HEK293 (cell line): ENCODE data around the gene OLIG2.

Experiments used
- CTCF ChIA-PET: fragments of 350-600 bp; formaldehyde crosslinking; extraction: SDS; loops from one replicate; lab custom pipeline; 2021; ENCODE audit warnings: antibody characterized with exemption; lab: Yijun Ruan, JAX
- POLR2A ChIA-PET: fragments of 300-600 bp; formaldehyde crosslinking; extraction: SDS; loops from one replicate; lab custom pipeline; 2020; ENCODE audit warnings: antibody characterized with exemption, inconsistent platforms; lab: Yijun Ruan, JAX
- H3K27ac ChIP-seq: fragments of 200-500 bp; sonication (Bioruptor generic); 2 replicates; pipeline ENCODE4 v1.5.1; 2014; ENCODE audit warnings: low read depth, low read length, control low read depth, inconsistent platforms; ENCODE audit errors: extremely low read depth
- H3K36me3 ChIP-seq, 2 experiments: fragments of 200-500 bp in 1 of 2; sonication (Bioruptor generic) in 1 of 2; 1 replicate in 1 of 2; 2 replicates in 1 of 2; pipeline ENCODE4 v1.5.1; 2014 to 2017; ENCODE audit warnings: inconsistent platforms in 2 of 2, low read length in 2 of 2; ENCODE audit not compliant: control insufficient read depth in 2 of 2, insufficient read depth in 1 of 2
- H3K4me1 ChIP-seq: fragments of 200-500 bp; sonication (Bioruptor generic); 2 replicates; pipeline ENCODE4 v1.5.1; 2014; ENCODE audit warnings: mild to moderate bottlenecking, low read length, inconsistent platforms; ENCODE audit not compliant: control insufficient read depth, insufficient read depth
- H3K4me3 ChIP-seq: 2 replicates; pipeline ENCODE4 v1.5.1; 2011; ENCODE audit warnings: low read depth, mild to moderate bottlenecking, control low read depth, low read length, moderate library complexity
- H3K9me3 ChIP-seq: fragments of 200-500 bp; sonication (Bioruptor generic); 2 replicates; pipeline ENCODE4 v1.5.1; 2014; ENCODE audit warnings: low read depth, low read length, inconsistent platforms; ENCODE audit not compliant: control insufficient read depth, insufficient read depth
- GLI2 ChIP-seq: fragments of 450-650 bp; formaldehyde crosslinking; IDR thresholded peaks from 2 replicates; pipeline ENCODE4; 2017; ENCODE audit warnings: missing biosample characterization, missing genetic modification characterization, low read depth, borderline replicate concordance
- GLIS1 ChIP-seq: fragments of 450-650 bp; formaldehyde crosslinking; IDR thresholded peaks from 2 replicates; pipeline ENCODE4 v1.5.1; 2016; ENCODE audit warnings: missing biosample characterization, missing genetic modification characterization
- KLF7 ChIP-seq: fragments of 450-650 bp; formaldehyde crosslinking; IDR thresholded peaks from 2 replicates; pipeline ENCODE4 v1.5.1; 2016; ENCODE audit warnings: missing biosample characterization, missing genetic modification characterization, borderline replicate concordance
- OVOL3 ChIP-seq: fragments of 450-650 bp; formaldehyde crosslinking; IDR thresholded peaks from 2 replicates; pipeline ENCODE4 v1.5.1; 2016; ENCODE audit warnings: missing biosample characterization, missing genetic modification characterization
- SP3 ChIP-seq: fragments of 450-650 bp; formaldehyde crosslinking; IDR thresholded peaks from 2 replicates; pipeline ENCODE4 v1.5.1; 2016; ENCODE audit warnings: missing biosample characterization, missing genetic modification characterization
- TRIM28 ChIP-seq: IDR thresholded peaks from 2 replicates; pipeline ENCODE4 v1.6.1; 2011; ENCODE audit warnings: low read length, control low read depth, borderline replicate concordance
- ZBTB20 ChIP-seq: fragments of 450-650 bp; formaldehyde crosslinking; IDR thresholded peaks from 2 replicates; pipeline ENCODE4 v1.5.1; 2016; ENCODE audit warnings: missing biosample characterization, missing genetic modification characterization
- ZNF146 ChIP-seq: fragments of 450-650 bp; formaldehyde crosslinking; IDR thresholded peaks from 2 replicates; pipeline ENCODE4 v1.5.1; 2016; ENCODE audit warnings: missing biosample characterization, missing genetic modification characterization
- ZNF174 ChIP-seq: fragments of 450-650 bp; formaldehyde crosslinking; IDR thresholded peaks from 2 replicates; pipeline ENCODE4 v1.5.0; 2017; ENCODE audit warnings: missing biosample characterization, mild to moderate bottlenecking, missing genetic modification characterization
- ZNF175 ChIP-seq: fragments of 450-650 bp; formaldehyde crosslinking; IDR thresholded peaks from 2 replicates; pipeline ENCODE4 v1.5.1; 2016; ENCODE audit warnings: missing biosample characterization, missing genetic modification characterization
- ZNF211 ChIP-seq: fragments of 450-650 bp; formaldehyde crosslinking; IDR thresholded peaks from 2 replicates; pipeline ENCODE4 v1.5.1; 2016; ENCODE audit warnings: low read depth, missing biosample characterization, missing genetic modification characterization
- ZNF292 ChIP-seq: fragments of 450-650 bp; formaldehyde crosslinking; IDR thresholded peaks from 2 replicates; pipeline ENCODE4 v1.5.1; 2016; ENCODE audit warnings: low read depth, missing biosample characterization, missing genetic modification characterization, borderline replicate concordance
- ZNF324 ChIP-seq: fragments of 450-650 bp; formaldehyde crosslinking; IDR thresholded peaks from 2 replicates; pipeline ENCODE4 v1.5.1; 2016; ENCODE audit warnings: missing biosample characterization, missing genetic modification characterization
- ZNF449 ChIP-seq: fragments of 450-650 bp; formaldehyde crosslinking; IDR thresholded peaks from 2 replicates; pipeline ENCODE4 v1.5.1; 2017; ENCODE audit warnings: missing biosample characterization, mild to moderate bottlenecking, missing genetic modification characterization, moderate library complexity
- ZNF843 ChIP-seq: fragments of 450-650 bp; formaldehyde crosslinking; IDR thresholded peaks from 2 replicates; pipeline ENCODE4 v1.5.1; 2016; ENCODE audit warnings: missing biosample characterization, missing genetic modification characterization
- TF ChIP-seq, protein P1 (sequence below): fragments of 450-650 bp; formaldehyde crosslinking; IDR thresholded peaks from 2 replicates; pipeline ENCODE4 v1.5.1; 2017; ENCODE audit warnings: missing biosample characterization, missing genetic modification characterization
- TF ChIP-seq, protein P2 (sequence below): fragments of 450-650 bp; formaldehyde crosslinking; IDR thresholded peaks from 2 replicates; pipeline ENCODE4 v1.5.1; 2017; ENCODE audit warnings: missing biosample characterization, missing genetic modification characterization
- TF ChIP-seq, protein P3 (sequence below): fragments of 450-650 bp; formaldehyde crosslinking; IDR thresholded peaks from 2 replicates; pipeline ENCODE4 v1.5.1; 2016; ENCODE audit warnings: missing biosample characterization, missing genetic modification characterization

Gene OLIG2

GRCh38 chr21:33021667-33022066 lies 4.1 kb upstream of the OLIG2 start:
- ChIA-PET CTCF (interaction anchor here (0.5 to 1.0 kb wide), 6 partner anchors 9 to 430 kb away, joined by 3 to 4 read pairs (median 4); no protein-coding TSS in a partner anchor), POLR2A (no interaction called here)
- Histone ChIP-seq H3K27ac (no peak overlapping the region), H3K4me3 (no peak overlapping the region), H3K4me1 (no peaks in the 10 kb centered on the region), H3K36me3 (no peaks in the 10 kb centered on the region), H3K9me3 (no peaks in the 10 kb centered on the region)
- TF ChIP-seq ZNF211 (tag by site-specific recombination) = no peak
- TF ChIP-seq ZNF449 (tag by site-specific recombination) = peak; percentile 65
- TF ChIP-seq, protein P1, sequence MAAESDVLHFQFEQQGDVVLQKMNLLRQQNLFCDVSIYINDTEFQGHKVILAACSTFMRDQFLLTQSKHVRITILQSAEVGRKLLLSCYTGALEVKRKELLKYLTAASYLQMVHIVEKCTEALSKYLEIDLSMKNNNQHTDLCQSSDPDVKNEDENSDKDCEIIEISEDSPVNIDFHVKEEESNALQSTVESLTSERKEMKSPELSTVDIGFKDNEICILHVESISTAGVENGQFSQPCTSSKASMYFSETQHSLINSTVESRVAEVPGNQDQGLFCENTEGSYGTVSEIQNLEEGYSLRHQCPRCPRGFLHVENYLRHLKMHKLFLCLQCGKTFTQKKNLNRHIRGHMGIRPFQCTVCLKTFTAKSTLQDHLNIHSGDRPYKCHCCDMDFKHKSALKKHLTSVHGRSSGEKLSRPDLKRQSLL (tag by site-specific recombination) = peak; percentile 42; the same call in 1 of the 2 replicates

GRCh38 chr21:33022489-33022827 lies 3.3 kb upstream of the OLIG2 start:
- Histone ChIP-seq H3K9me3 (no peaks in the 10 kb centered on the region), H3K4me3 (no peak overlapping the region), H3K27ac (no peak overlapping the region), H3K4me1 (no peaks in the 10 kb centered on the region), H3K36me3 (no peaks in the 10 kb centered on the region)
- CTCF ChIA-PET = interaction anchor here (1.0 to 1.2 kb wide), 3 partner anchors 13 to 105 kb away, joined by 3 to 4 read pairs (median 3); no protein-coding TSS in a partner anchor
- TF ChIP-seq GLI2 (no peak), ZNF174 (no peak), ZNF843 (tag by site-specific recombination) (no peak), SP3 (tag by site-specific recombination) (no peak), ZNF146 (tag by site-specific recombination) (no peak), ZNF292 (tag by site-specific recombination) (no peak), ZBTB20 (tag by site-specific recombination) (no peak)
- POLR2A ChIA-PET = no interaction called here

DNA sequence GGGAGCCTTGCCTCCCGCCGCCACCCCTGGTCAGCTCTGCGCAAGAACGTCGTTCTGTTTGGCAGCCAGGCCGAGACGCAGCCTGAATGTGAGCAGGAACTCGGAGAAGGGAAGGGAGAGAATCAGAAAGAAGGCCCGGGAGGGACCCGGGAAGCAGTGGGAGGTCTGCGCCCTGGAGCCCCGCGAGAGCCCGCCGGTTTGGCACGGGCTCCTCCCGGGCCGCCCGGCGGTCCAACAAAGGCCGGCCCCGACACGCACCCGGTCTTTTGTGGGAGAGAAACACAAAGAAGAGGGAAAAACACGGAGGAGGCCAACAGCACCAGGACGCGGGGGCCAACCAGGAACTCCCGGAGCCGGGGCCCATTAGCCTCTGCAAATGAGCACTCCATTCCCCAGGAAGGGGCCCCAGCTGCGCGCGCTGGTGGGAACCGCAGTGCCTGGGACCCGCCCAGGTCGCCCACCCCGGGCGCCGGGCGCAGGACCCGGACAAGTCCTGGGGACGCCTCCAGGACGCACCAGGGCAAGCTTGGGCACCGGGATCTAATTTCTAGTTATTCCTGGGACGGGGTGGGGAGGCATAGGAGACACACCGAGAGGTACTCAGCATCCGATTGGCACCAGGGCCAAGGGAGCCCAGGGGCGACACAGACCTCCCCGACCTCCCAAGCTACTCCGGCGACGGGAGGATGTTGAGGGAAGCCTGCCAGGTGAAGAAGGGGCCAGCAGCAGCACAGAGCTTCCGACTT lies 2.7 kb upstream of the OLIG2 start:
- H3K9me3 ChIP-seq = no peaks in the 10 kb centered on the region
- no peaks in the 10 kb centered on the region for H3K36me3 ChIP-seq
- ChIA-PET CTCF (interaction anchor here (0.6 to 1.2 kb wide), 4 partner anchors 13 to 104 kb away, joined by 3 to 4 read pairs (median 3); no protein-coding TSS in a partner anchor), POLR2A (no interaction called here)
- no peak overlapping the region for H3K4me3 ChIP-seq
- TF ChIP-seq OVOL3 (tag by site-specific recombination) = no peak
- no peak for TF ChIP-seq ZNF175 (tag by site-specific recombination)
- no peak for TF ChIP-seq KLF7 (tag by site-specific recombination)
- TF ChIP-seq ZNF324 (tag by site-specific recombination) = no peak
- TF ChIP-seq TRIM28 = no peak
- no peak for TF ChIP-seq GLIS1 (tag by site-specific recombination)
- TF ChIP-seq, protein P2, sequence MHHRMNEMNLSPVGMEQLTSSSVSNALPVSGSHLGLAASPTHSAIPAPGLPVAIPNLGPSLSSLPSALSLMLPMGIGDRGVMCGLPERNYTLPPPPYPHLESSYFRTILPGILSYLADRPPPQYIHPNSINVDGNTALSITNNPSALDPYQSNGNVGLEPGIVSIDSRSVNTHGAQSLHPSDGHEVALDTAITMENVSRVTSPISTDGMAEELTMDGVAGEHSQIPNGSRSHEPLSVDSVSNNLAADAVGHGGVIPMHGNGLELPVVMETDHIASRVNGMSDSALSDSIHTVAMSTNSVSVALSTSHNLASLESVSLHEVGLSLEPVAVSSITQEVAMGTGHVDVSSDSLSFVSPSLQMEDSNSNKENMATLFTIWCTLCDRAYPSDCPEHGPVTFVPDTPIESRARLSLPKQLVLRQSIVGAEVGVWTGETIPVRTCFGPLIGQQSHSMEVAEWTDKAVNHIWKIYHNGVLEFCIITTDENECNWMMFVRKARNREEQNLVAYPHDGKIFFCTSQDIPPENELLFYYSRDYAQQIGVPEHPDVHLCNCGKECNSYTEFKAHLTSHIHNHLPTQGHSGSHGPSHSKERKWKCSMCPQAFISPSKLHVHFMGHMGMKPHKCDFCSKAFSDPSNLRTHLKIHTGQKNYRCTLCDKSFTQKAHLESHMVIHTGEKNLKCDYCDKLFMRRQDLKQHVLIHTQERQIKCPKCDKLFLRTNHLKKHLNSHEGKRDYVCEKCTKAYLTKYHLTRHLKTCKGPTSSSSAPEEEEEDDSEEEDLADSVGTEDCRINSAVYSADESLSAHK (tag by site-specific recombination) = no peak
- TF ChIP-seq, protein P3, sequence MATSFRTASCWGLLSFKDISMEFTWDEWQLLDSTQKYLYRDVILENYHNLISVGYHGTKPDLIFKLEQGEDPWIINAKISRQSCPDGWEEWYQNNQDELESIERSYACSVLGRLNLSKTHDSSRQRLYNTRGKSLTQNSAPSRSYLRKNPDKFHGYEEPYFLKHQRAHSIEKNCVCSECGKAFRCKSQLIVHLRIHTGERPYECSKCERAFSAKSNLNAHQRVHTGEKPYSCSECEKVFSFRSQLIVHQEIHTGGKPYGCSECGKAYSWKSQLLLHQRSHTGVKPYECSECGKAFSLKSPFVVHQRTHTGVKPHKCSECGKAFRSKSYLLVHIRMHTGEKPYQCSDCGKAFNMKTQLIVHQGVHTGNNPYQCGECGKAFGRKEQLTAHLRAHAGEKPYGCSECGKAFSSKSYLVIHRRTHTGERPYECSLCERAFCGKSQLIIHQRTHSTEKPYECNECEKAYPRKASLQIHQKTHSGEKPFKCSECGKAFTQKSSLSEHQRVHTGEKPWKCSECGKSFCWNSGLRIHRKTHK (tag by site-specific recombination) = no peak
- no peaks in the 10 kb centered on the region for H3K4me1 ChIP-seq
- no peak overlapping the region for H3K27ac ChIP-seq
